Transverse colon (tissue), 4 donors: Measurements from ENCODE around the gene ACAN. TPM values are rescaled to one million over a fixed set of nuclear protein-coding genes. Genes with fewer than 3 reads are reported as not detected.

Experiments used
- DNase-seq: peaks from one replicate; pipeline ENCODE4 v3.0.0-alpha.2; 2019
- H3K27ac ChIP-seq, 4 donors: fragments of 200-600 bp; sonication (generic); 2 replicates each; pipeline ENCODE4 v1.5.1; 2016 to 2018; ENCODE audit warnings: inconsistent platforms in 4 of 4
- H3K27me3 ChIP-seq: fragments of 200-600 bp; sonication (generic); 2 replicates; pipeline ENCODE4 v1.5.1; 2017; ENCODE audit warnings: inconsistent platforms
- H3K36me3 ChIP-seq, 4 donors: fragments of 200-600 bp; sonication (generic); 2 replicates each; pipeline ENCODE4 v1.5.1; 2017 to 2019; ENCODE audit warnings: inconsistent platforms in 4 of 4
- H3K4me1 ChIP-seq, 4 donors: fragments of 200-600 bp; sonication (generic); 2 replicates each; pipeline ENCODE4 v1.5.1; 2017 to 2020; ENCODE audit warnings: inconsistent platforms in 4 of 4
- H3K4me3 ChIP-seq, 4 donors: fragments of 200-600 bp; sonication (generic); 1 replicate in 1 of 4; 2 replicates in 3 of 4; pipeline versions ENCODE4 v1.5.1 to v1.6.1; 2017 to 2019; ENCODE audit warnings: inconsistent platforms in 4 of 4
- H3K9me3 ChIP-seq, 2 donors: fragments of 200-600 bp; sonication (generic); 2 replicates each; pipeline ENCODE4 v1.5.1; 2017 to 2019; ENCODE audit warnings: inconsistent platforms in 2 of 2
- CTCF ChIP-seq, 5 experiments: fragments of 200-600 bp in 3 of 5; fragments of 450-650 bp in 2 of 5; sonication (generic) in 3 of 5; IDR thresholded peaks; 1 replicate in 2 of 5; 2 replicates in 3 of 5; pipeline ENCODE4 v1.5.1; 2016 to 2017; ENCODE audit warnings: antibody characterized with exemption in 5 of 5, inconsistent platforms in 3 of 5, mild to moderate bottlenecking in 2 of 5, moderate library complexity in 1 of 5
- EP300 ChIP-seq: sonication (generic); formaldehyde crosslinking; IDR thresholded peaks from one replicate; pipeline ENCODE4 v1.6.1; 2017; ENCODE audit warnings: antibody characterized with exemption, low read depth
- POLR2A ChIP-seq: fragments of 450-650 bp; IDR thresholded peaks from one replicate; pipeline ENCODE4 v1.6.1; 2016; ENCODE audit warnings: antibody characterized with exemption, mild to moderate bottlenecking, moderate library complexity
- POLR2AphosphoS5 ChIP-seq, 3 donors: sonication (generic); formaldehyde crosslinking; IDR thresholded peaks; one replicate each; pipeline ENCODE4 v1.6.1; 2016; ENCODE audit warnings: antibody characterized with exemption in 3 of 3
- WGBS, 2 donors: methylation state at CpG; one replicate each; pipeline ENCODE4 v1.1.5; 2018; ENCODE audit warnings: low coverage in 1 of 2; 5-methylcytosine and 5-hydroxymethylcytosine counted together
- in situ Hi-C, 4 donors: fragments of 200-750 bp; cut with MboI; loops; one replicate each; pipeline versions ENCODE4 v1.15.0 to v1.15.1; 2017; ENCODE audit warnings: low sequenced_read_pairs in 3 of 4, low pct_ligation_motif_present in 1 of 4, low pct_unique_long_range_greater_than_20kb in 1 of 4
- intact Hi-C: fragments of 100-400 bp; cut with DNase I; formaldehyde crosslinking; loops from one replicate; pipeline ENCODE4 v1.15.1; 2023; ENCODE audit warnings: low total_unique reads
- total RNA-seq, 4 donors: library from RNA; depleted of rRNA; stranded (reverse); fragments of >200 nt; gene quantifications; one replicate each; pipeline ENCODE4 v1.1.0, GENCODE V29; 2016

ACAN gene
- total RNA-seq, 4 donors from 2014 or later = 0.14 TPM; not detected in 3

DNA sequence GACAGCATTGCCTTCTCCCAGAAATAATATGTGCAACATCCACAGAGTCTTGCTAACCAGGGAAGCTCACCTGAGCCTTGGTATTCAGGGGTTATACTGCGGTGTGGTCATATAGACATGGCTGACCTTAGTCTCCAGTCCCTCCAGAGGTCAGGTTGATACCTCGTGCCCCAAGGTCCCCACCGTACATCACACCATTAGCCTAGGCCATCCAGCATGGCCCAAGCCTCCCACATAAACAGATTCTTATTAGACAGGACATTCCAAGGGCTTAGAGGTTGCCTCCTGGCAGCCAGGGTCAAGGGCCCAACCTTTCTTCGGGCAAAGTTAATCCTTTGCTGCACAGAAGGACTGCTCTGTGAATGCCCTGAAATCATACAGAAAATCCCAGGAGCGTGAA, 18.8 kb downstream of the ACAN start:
- no peaks in the 10 kb centered on the region for H3K27me3 ChIP-seq
- in situ Hi-C loops (no loop called here), intact Hi-C loops (no loop called here)
- TF ChIP-seq CTCF (IDR thresholded peaks at IDR 0.05) = no peak
- TF ChIP-seq POLR2A = no peak
- TF ChIP-seq EP300 = no peak
- TF ChIP-seq POLR2AphosphoS5 (IDR thresholded peaks at IDR 0.05) = no peak
- H3K4me1 ChIP-seq = no peaks in the 10 kb centered on the region
- WGBS, 2 donors = 61 to 75% methylated on average over 4 to 5 of the region's 5 CpGs
- no peak for DNase-seq
- H3K9me3 ChIP-seq = no peaks in the 10 kb centered on the region
- no peak overlapping the region for H3K4me3 ChIP-seq
- H3K36me3 ChIP-seq = no peaks in the 10 kb centered on the region
- H3K27ac ChIP-seq = no peak overlapping the region

DNA sequence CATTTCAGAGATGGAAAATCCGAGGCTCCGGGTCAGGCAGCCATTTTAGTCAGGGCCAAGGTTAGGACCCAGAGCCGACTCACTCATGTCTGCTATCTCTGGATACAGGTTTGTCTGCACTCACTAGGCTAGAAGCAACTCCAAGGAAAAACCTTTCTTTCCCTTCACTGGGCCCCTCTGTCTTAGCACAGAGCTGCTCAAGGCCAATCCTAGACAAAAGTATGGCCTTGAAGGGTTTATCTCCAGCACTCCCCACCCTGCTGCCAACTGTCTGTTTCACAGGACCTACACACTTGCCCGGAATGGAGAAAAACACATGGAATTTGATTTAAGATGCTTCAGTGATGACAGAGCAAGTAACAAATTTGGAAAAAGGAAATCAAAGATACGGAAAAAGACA, 25.6 kb downstream of the ACAN start:
- no peak for DNase-seq
- in situ Hi-C loops = loop anchor here in 1 of 4 donors (25.0 kb wide), 1 partner anchor 166 kb away; no protein-coding TSS in a partner anchor
- H3K4me3 ChIP-seq = no peak overlapping the region
- no peak overlapping the region for H3K27ac ChIP-seq
- TF ChIP-seq CTCF (IDR thresholded peaks at IDR 0.05) (no peak), POLR2AphosphoS5 (IDR thresholded peaks at IDR 0.05) (no peak)
- WGBS, 2 donors = 53 to 78% methylated on average over 2 to 5 of the region's 5 CpGs
- no peaks in the 10 kb centered on the region for H3K9me3 ChIP-seq
- intact Hi-C loops = no loop called here
- H3K4me1 ChIP-seq = no peaks in the 10 kb centered on the region
- no peaks in the 10 kb centered on the region for H3K36me3 ChIP-seq
- no peaks in the 10 kb centered on the region for H3K27me3 ChIP-seq

- in situ Hi-C loops (loop anchor here in 1 of 4 donors (25.0 kb wide), 1 partner anchor 168 kb away; no protein-coding TSS in a partner anchor), intact Hi-C loops (loop anchor here (5.0 kb wide), 1 partner anchor 173 kb away; no protein-coding TSS in a partner anchor)
- no peak for DNase-seq
Observed at GRCh38 chr15:88830016-88830415, 26.8 kb downstream of the ACAN start.

More at GRCh38 chr15:88830016-88830415, 26.8 kb downstream of the ACAN start:
- H3K4me1 ChIP-seq = no peaks in the 10 kb centered on the region
- H3K9me3 ChIP-seq = no peaks in the 10 kb centered on the region
- H3K27ac ChIP-seq = no peak overlapping the region
- H3K27me3 ChIP-seq = no peaks in the 10 kb centered on the region
- no peaks in the 10 kb centered on the region for H3K36me3 ChIP-seq
- H3K4me3 ChIP-seq = no peak overlapping the region
- 70% methylated on average over 5 of the region's 5 CpGs; no CpG with 5 or more reads in 1 of the 2 donors for WGBS, 2 donors
- no peak for TF ChIP-seq CTCF (IDR thresholded peaks at IDR 0.05)
- no peak for TF ChIP-seq POLR2A
- no peak for TF ChIP-seq EP300
- no peak for TF ChIP-seq POLR2AphosphoS5 (IDR thresholded peaks at IDR 0.05)
